Heart right ventricle (tissue), 16 donors: ENCODE measurements around the gene TNFAIP6. TPM values are rescaled to one million over a fixed set of nuclear protein-coding genes. Genes with fewer than 3 reads are reported as not detected.
"Not testable (repeated sequence)": the region's sequence is repeated elsewhere in the genome, so short reads cannot be mapped to it uniquely, and the experiment has no call there.

ENCODE experiments used
- ATAC-seq, 8 donors: fragments of 200-7000 bp; cut with Tn5 transposase; one replicate each; pipeline ENCODE4 v1.9.1; 2020; ENCODE audit warnings: mild to moderate bottlenecking in 8 of 8, moderate library complexity in 8 of 8, moderate number of reproducible peaks in 1 of 8
- DNase-seq, 2 donors: peaks; one replicate each; pipeline ENCODE4 v3.0.0-alpha.2; 2020
- H3K27ac ChIP-seq, 10 donors: fragments of 200-600 bp; sonication (generic) in 2 of 10; one replicate each; pipeline versions ENCODE4 v1.5.0 to v1.8.0; 2020 to 2022; ENCODE audit warnings: mild to moderate bottlenecking in 3 of 10
- H3K27me3 ChIP-seq, 7 donors: fragments of 200-600 bp; one replicate each; pipeline ENCODE4 v1.8.0; 2021 to 2022; ENCODE audit warnings: mild to moderate bottlenecking in 2 of 7
- H3K36me3 ChIP-seq, 9 donors: fragments of 200-600 bp; sonication (generic) in 1 of 9; one replicate each; pipeline versions ENCODE4 v1.5.0 to v1.8.0; 2020 to 2022; ENCODE audit warnings: mild to moderate bottlenecking in 2 of 9
- H3K4me1 ChIP-seq, 9 donors: fragments of 200-600 bp; sonication (generic) in 1 of 9; one replicate each; pipeline versions ENCODE4 v1.5.0 to v1.8.0; 2020 to 2022; ENCODE audit warnings: mild to moderate bottlenecking in 4 of 9
- H3K4me3 ChIP-seq, 10 donors: fragments of 200-600 bp; sonication (generic) in 2 of 10; one replicate each; pipeline versions ENCODE4 v1.5.0 to v1.8.0; 2020 to 2022; ENCODE audit warnings: mild to moderate bottlenecking in 7 of 10, moderate library complexity in 2 of 10
- H3K9me3 ChIP-seq, 11 donors: fragments of 200-600 bp in 10 of 11; sonication (generic) in 2 of 11; one replicate each; pipeline versions ENCODE4 v1.5.0 to v1.8.0; 2013 to 2022; ENCODE audit warnings: mild to moderate bottlenecking in 2 of 11, control low read depth in 1 of 11, moderate library complexity in 1 of 11
- WGBS, 2 donors: extraction: QIAGEN DNeasy Blood & Tissue Kit; methylation state at CpG; one replicate each; pipeline ENCODE4 v1.1.7; 2013; ENCODE audit warnings: inconsistent platforms in 1 of 2; 5-methylcytosine and 5-hydroxymethylcytosine counted together
- intact Hi-C, 10 donors: fragments of 100-400 bp; cut with DNase I; formaldehyde crosslinking; loops; one replicate each; pipeline versions ENCODE4 v1.11.1 to v1.14.2; 2022
- polyA plus RNA-seq, 2 donors: library from polyadenylated mRNA; stranded (reverse); fragments of 200-250 nt; gene quantifications; one replicate each; pipeline ENCODE4 v1.2.3, GENCODE V29; 2013
- total RNA-seq, 10 donors: library from RNA; stranded (reverse); fragmentation: NEBNext Ultra II Directional in 3 of 10; extraction: Animal tissue kit (Norgen Biotek cat#: 25700) in 3 of 10; gene quantifications; one replicate each; pipeline versions ENCODE4 v1.2.1 to v1.2.4, GENCODE V29; 2021 to 2023
- TF ChIP-seq, protein P1 (sequence below), 9 donors: fragments of 200-600 bp; sonication (generic) in 2 of 9; IDR thresholded peaks; one replicate each; pipeline versions ENCODE4 v1.5.0 to v1.8.0; 2021 to 2022; ENCODE audit warnings: antibody characterized with exemption in 9 of 9, mild to moderate bottlenecking in 5 of 9, moderate library complexity in 1 of 9
- donor health status: Arrhythmogenic right ventricular cardiomyopathy.
- donor health status: ischemic (EF 13 %, LVEDD 7.1; RV severe dilation, severe dysfunction).
- donor health status: healthy with polysubstance abuse.
- donor health status: DM: no; HTN: yes; CAD: no.
- donor health status: DM: no; HTN: no; CAD: no.
- donor health status: ischemic (EF 25% LVEDD 6.9; RV normal size, moderate dysfunction).
- donor health status: ischemic (EF 25% LVEDD 5.7; RV mildly dilated, moderate dysfunction).
- donor health status: healthy.
- donor health status: DM: yes; HTN: yes; CAD: no.
- donor health status: Ischemic cardiomyopathy.
- donor health status: ischemic (EF 35%, LVEDD 5.7; RV mildly dilated, moderate dysfunction).
- donor health status: nonischemic (EF 11% LVEDD 7.7; RV severe dilation, severe dysfunction).
- donor health status: DM: yes; HTN: yes; CAD: no.
- donor health status: PGD.
- donor health status: ischemic (EF 29% LVEDD 5.4; RV normal size, mild dysfunction).
- donor health status: nonischemic (EF 23%, LVEDD 6.1; RV moderate dilation, normal function).

Gene TNFAIP6
- total and polyA plus RNA-seq, 12 donors: 0.98 to 6.6 (median 2.4) TPM

DNA sequence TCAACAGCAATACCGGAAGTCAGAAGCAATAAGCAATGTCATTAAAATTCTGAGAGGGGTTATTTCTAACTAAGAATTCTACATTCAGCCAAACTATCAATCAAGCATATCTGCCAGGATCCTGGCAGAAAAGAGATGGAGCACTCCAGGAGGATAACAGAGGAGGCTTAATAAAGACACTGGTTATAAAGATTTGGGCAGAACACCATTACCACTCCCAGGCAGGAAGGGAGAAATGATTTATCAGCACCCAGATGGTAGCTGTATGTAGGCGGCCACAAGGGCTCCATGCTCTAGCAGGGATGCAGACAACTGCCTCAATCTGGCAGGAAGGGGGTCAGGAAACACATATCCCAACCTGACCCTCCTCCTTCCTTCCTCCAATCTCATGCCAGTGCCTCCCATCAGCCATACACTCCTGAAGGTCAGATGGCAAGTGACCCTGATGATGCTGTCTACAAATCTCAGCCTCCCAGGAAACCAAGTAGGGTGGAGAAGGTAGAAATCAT, 20.5 kb upstream of the TNFAIP6 start:
- 61 to 71% methylated on average over 2 of the region's 2 CpGs for WGBS, 2 donors
- no peak for DNase-seq
- Histone ChIP-seq H3K4me1 (peaks cover 0 to 24% (median 0%) of the 10 kb centered on the region in 9 donors), H3K9me3 (peaks cover 0 to 9% (median 0%) of the 10 kb centered on the region in 11 donors), H3K27ac (peak overlapping the region in 1 of 10 donors; percentile 28), H3K4me3 (no peak overlapping the region), H3K27me3 (peaks cover 0 to 14% (median 0%) of the 10 kb centered on the region in 7 donors), H3K36me3 (no peaks in the 10 kb centered on the region)
- ATAC-seq: no peak
- intact Hi-C loops: no loop called here
- TF ChIP-seq, protein P1, sequence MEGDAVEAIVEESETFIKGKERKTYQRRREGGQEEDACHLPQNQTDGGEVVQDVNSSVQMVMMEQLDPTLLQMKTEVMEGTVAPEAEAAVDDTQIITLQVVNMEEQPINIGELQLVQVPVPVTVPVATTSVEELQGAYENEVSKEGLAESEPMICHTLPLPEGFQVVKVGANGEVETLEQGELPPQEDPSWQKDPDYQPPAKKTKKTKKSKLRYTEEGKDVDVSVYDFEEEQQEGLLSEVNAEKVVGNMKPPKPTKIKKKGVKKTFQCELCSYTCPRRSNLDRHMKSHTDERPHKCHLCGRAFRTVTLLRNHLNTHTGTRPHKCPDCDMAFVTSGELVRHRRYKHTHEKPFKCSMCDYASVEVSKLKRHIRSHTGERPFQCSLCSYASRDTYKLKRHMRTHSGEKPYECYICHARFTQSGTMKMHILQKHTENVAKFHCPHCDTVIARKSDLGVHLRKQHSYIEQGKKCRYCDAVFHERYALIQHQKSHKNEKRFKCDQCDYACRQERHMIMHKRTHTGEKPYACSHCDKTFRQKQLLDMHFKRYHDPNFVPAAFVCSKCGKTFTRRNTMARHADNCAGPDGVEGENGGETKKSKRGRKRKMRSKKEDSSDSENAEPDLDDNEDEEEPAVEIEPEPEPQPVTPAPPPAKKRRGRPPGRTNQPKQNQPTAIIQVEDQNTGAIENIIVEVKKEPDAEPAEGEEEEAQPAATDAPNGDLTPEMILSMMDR (IDR thresholded peaks at IDR 0.05): no peak

DNA sequence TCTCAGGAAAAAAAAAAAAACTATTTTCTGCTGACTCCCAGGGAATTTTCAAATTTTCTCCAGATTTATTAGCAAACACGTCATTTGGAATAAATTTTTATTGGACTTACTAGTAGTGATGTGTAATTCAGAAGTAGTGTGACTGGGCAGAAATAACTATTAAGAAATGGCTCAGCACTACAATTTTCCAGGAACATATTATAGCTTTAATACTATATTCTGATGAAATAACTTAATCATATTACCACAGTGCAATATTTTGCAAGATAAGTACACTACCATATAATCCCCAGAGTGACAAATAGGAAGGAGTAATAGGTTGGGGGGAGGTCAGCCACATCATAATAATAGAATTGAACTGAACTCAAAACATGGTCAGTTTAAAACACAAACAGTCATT, 19.7 kb upstream of the TNFAIP6 start:
- Histone ChIP-seq H3K4me3 (no peak overlapping the region), H3K27ac (peak overlapping the region in 1 of 10 donors; percentile 28), H3K27me3 (peaks cover 0 to 14% (median 0%) of the 10 kb centered on the region in 7 donors), H3K36me3 (no peaks in the 10 kb centered on the region), H3K9me3 (peaks cover 0 to 9% (median 0%) of the 10 kb centered on the region in 11 donors), H3K4me1 (peaks cover 0 to 24% (median 0%) of the 10 kb centered on the region in 9 donors)
- TF ChIP-seq, protein P1 (IDR thresholded peaks at IDR 0.05): no peak
- intact Hi-C loops: no loop called here
- DNase-seq (no peak), ATAC-seq (no peak)
- 69 to 72% methylated on average over 1 of the region's 1 CpG for WGBS, 2 donors

DNA sequence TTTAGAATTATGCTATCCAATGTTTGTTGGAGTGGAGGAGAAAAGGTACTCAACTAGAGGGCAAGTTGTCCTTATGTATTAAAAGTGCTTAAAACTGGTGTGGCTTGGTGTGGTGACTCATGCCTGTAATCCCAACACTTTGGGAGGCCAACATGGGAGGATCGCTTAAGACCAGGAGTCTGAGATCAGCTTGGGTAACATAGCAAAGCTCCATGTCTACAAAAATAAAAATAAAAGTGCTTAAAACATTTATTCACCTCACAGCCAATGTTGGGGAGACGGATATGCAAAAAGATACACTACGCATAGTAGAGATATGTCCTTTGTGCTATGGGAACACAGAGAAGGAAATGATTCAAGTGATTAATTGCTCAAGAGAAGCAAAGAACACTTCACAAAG, 19.3 kb upstream of the TNFAIP6 start:
- H3K4me3 ChIP-seq: no peak overlapping the region
- peaks cover 0 to 24% (median 0%) of the 10 kb centered on the region in 9 donors for H3K4me1 ChIP-seq
- DNase-seq (no peak), ATAC-seq (no peak)
- intact Hi-C loops: no loop called here
- H3K27ac ChIP-seq: no peak overlapping the region
- peaks cover 0 to 14% (median 0%) of the 10 kb centered on the region in 7 donors for H3K27me3 ChIP-seq
- H3K36me3 ChIP-seq: no peaks in the 10 kb centered on the region
- H3K9me3 ChIP-seq: peaks cover 0 to 9% (median 0%) of the 10 kb centered on the region in 11 donors
- TF ChIP-seq, protein P1 (IDR thresholded peaks at IDR 0.05): no peak
- WGBS, 2 donors: 88 to 92% methylated on average over 3 of the region's 3 CpGs

DNA sequence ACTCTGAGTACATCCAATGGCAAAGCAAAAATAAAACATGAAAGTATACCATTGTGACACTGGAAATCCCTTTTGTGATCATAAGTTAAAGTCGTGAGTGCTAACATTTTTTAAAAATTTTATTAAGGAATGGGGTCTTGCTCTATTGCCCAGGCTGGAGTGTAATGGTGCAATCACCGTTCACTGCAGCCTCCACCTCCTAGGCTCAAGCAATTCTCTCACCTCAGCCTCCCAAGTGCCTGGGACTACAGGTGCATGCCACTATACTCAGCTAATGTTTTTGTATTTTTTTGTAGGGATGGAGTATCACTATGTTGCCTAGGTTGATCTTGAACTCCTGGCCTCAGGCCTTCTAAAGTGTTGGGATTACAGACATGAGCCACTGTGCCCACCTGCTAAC, 14.3 kb upstream of the TNFAIP6 start:
- intact Hi-C loops: no loop called here
- Histone ChIP-seq H3K27me3 (peaks cover 0 to 3% (median 0%) of the 10 kb centered on the region in 7 donors), H3K9me3 (peaks cover 0 to 25% (median 4%) of the 10 kb centered on the region in 11 donors), H3K4me1 (peaks cover 0 to 11% (median 0%) of the 10 kb centered on the region in 9 donors), H3K36me3 (no peaks in the 10 kb centered on the region), H3K27ac (no peak overlapping the region), H3K4me3 (no peak overlapping the region)
- no peak for DNase-seq
- TF ChIP-seq, protein P1 (IDR thresholded peaks at IDR 0.05): no peak
- ATAC-seq: no peak
- WGBS, 2 donors: 94% methylated on average over 2 of the region's 2 CpGs

DNA sequence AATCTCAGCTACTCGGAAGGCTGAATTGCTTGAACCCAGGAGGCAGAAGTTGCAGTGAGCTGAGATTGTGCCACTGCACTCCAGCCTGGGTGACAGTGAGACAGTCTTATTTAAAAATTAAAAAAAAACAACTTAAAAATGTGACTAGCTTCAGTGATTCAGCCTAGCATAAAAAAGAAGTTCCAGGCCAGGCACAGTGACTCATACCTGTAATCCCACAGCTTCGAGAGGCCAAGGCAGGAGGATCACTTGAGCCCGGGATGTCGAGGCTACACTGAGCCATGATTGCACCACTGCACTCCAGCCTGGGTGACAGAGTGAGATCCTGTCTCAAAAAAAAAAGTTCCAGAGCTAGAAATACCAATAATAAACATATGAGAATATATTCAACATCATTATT, 13.2 kb upstream of the TNFAIP6 start:
- H3K4me3 ChIP-seq, H3K27ac ChIP-seq, ATAC-seq, H3K27me3 ChIP-seq, H3K4me1 ChIP-seq, DNase-seq, intact Hi-C loops, H3K36me3 ChIP-seq: not testable (repeated sequence)
- 94 to 97% methylated on average over 4 of the region's 4 CpGs for WGBS, 2 donors
- H3K9me3 ChIP-seq: peaks cover 0 to 25% (median 4%) of the 10 kb centered on the region in 11 donors
